K562 (cell line): ENCODE measurements around the gene PPL. TPM values are rescaled to one million over a fixed set of nuclear protein-coding genes. Genes with fewer than 3 reads are reported as not detected.

Source experiments
- BCL6 ChIP-seq: fragments of 250-450 bp; sonication (Bioruptor Pico); IDR thresholded peaks from 2 replicates; pipeline ENCODE4 v1.4.0; 2020
- BCOR ChIP-seq: fragments of 450-650 bp; IDR thresholded peaks from 2 replicates; pipeline ENCODE4 v1.6.1; 2016
- CBFA2T2 ChIP-seq: fragments of 450-650 bp; conservative IDR thresholded peaks from 2 replicates; pipeline ENCODE4 v1.6.1; 2017; ENCODE audit warnings: mild to moderate bottlenecking
- CHD1 ChIP-seq: fragments of 200-600 bp; sonication (generic); IDR thresholded peaks from one replicate; pipeline ENCODE4 v1.6.1; 2012; ENCODE audit warnings: mild to moderate bottlenecking, moderate library complexity, low read length, inconsistent platforms
- CREM ChIP-seq: IDR thresholded peaks from 2 replicates; pipeline ENCODE4 v1.6.1; 2014; ENCODE audit warnings: antibody characterized with exemption, low read depth
- CTCF ChIP-seq, 3 experiments: IDR thresholded peaks in 2 of 3; conservative IDR thresholded peaks in 1 of 3; 2 replicates each; pipeline ENCODE4 v1.5.1; 2011 to 2012; ENCODE audit warnings: low read length in 3 of 3, mild to moderate bottlenecking in 3 of 3, control low read depth in 2 of 3, improper control_type of control experiment in 1 of 3, inconsistent platforms in 1 of 3, low read depth in 1 of 3, mixed read lengths in 1 of 3, moderate library complexity in 1 of 3; ENCODE audit not compliant: insufficient read depth in 2 of 3
- CXXC5 ChIP-seq: fragments of 250-450 bp; sonication (Bioruptor Pico); IDR thresholded peaks from 2 replicates; pipeline ENCODE4 v1.8.0; 2022; ENCODE audit warnings: inconsistent platforms, mild to moderate bottlenecking, moderate library complexity
- E2F3 ChIP-seq: fragments of 250-450 bp; sonication (Bioruptor Pico); IDR thresholded peaks from 2 replicates; pipeline ENCODE4 v1.4.0; 2020; ENCODE audit warnings: mild to moderate bottlenecking
- FOXA1 ChIP-seq: fragments of 450-650 bp; IDR thresholded peaks from 2 replicates; pipeline ENCODE4 v1.6.1; 2016; ENCODE audit warnings: mild to moderate bottlenecking, borderline replicate concordance
- HINFP ChIP-seq: fragments of 450-650 bp; conservative IDR thresholded peaks from 2 replicates; pipeline ENCODE4 v1.6.1; 2016; ENCODE audit warnings: missing genetic modification characterization, low read depth, mild to moderate bottlenecking, control low read depth, missing compliant biosample characterization
- HMGN3 ChIP-seq: IDR thresholded peaks from 2 replicates; pipeline ENCODE4 v1.6.1; 2011; ENCODE audit warnings: borderline replicate concordance, low read depth, mild to moderate bottlenecking, mixed read lengths, low read length; ENCODE audit not compliant: insufficient read length; ENCODE audit errors: extremely low read depth
- KLF13 ChIP-seq: fragments of 450-650 bp; IDR thresholded peaks from 2 replicates; pipeline ENCODE4 v1.6.1; 2016; ENCODE audit warnings: missing genetic modification characterization, low read depth, mild to moderate bottlenecking, missing compliant biosample characterization, moderate library complexity, borderline replicate concordance
- MXI1 ChIP-seq: IDR thresholded peaks from 2 replicates; pipeline ENCODE4 v1.6.1; 2011; ENCODE audit warnings: low read depth, mild to moderate bottlenecking, improper control_type of control experiment, low read length
- MYNN ChIP-seq, 2 experiments: sonication (generic); formaldehyde crosslinking in 1 of 2; IDR thresholded peaks; 2 replicates each; pipeline versions ENCODE4 v1.5.0 to v1.6.1; 2016 to 2020; ENCODE audit warnings: antibody characterized with exemption in 1 of 2, missing genetic modification reagents in 1 of 2
- NFE2L1 ChIP-seq: fragments of 450-650 bp; IDR thresholded peaks from 2 replicates; pipeline ENCODE4 v1.6.1; 2016; ENCODE audit warnings: missing genetic modification characterization, low read depth, mild to moderate bottlenecking, missing compliant biosample characterization, moderate library complexity, borderline replicate concordance
- PHF8 ChIP-seq: fragments of 200-600 bp; sonication (generic); IDR thresholded peaks from 2 replicates; pipeline ENCODE4 v1.6.1; 2012; ENCODE audit warnings: mixed run types, mild to moderate bottlenecking, inconsistent platforms, low read length, moderate library complexity, borderline replicate concordance
- PHTF2 ChIP-seq: fragments of 250-450 bp; sonication (Bioruptor Pico); IDR thresholded peaks from 2 replicates; pipeline ENCODE4 v1.5.0; 2021; ENCODE audit warnings: mild to moderate bottlenecking
- SETDB1 ChIP-seq: IDR thresholded peaks from one replicate; pipeline ENCODE4 v1.6.1; 2012; ENCODE audit warnings: low read length, control low read depth, inconsistent platforms
- SMARCA4 ChIP-seq: fragments of 450-650 bp; IDR thresholded peaks from 2 replicates; pipeline ENCODE4 v1.6.1; 2016
- SOX6 ChIP-seq: fragments of 450-650 bp; IDR thresholded peaks from 2 replicates; pipeline ENCODE4 v1.6.1; 2014; ENCODE audit warnings: mild to moderate bottlenecking
- TBP ChIP-seq: optimal IDR thresholded peaks from 2 replicates; pipeline ENCODE3; 2011; ENCODE audit warnings: low read depth, low read length, improper control_type of control experiment
- TRIM28 ChIP-seq: fragments of 450-650 bp; IDR thresholded peaks from 2 replicates; pipeline ENCODE4 v1.6.1; 2017
- ZBTB43 ChIP-seq: sonication (generic); formaldehyde crosslinking; IDR thresholded peaks from 2 replicates; pipeline ENCODE4 v1.8.0; 2023; ENCODE audit warnings: mild to moderate bottlenecking, missing genetic modification reagents
- ZFP36 ChIP-seq: fragments of 150-350 bp; IDR thresholded peaks from 2 replicates; pipeline ENCODE4 v1.6.1; 2018; ENCODE audit warnings: low read length, low read depth; ENCODE audit not compliant: partially characterized antibody
- ZNF3 ChIP-seq: fragments of 250-450 bp; sonication (Bioruptor Pico); IDR thresholded peaks from 2 replicates; pipeline ENCODE4 v1.5.0; 2021; ENCODE audit warnings: mild to moderate bottlenecking, moderate library complexity
- ZNF511 ChIP-seq: sonication (generic); formaldehyde crosslinking; IDR thresholded peaks from 2 replicates; pipeline ENCODE4 v1.8.0; 2022; ENCODE audit warnings: mild to moderate bottlenecking, missing genetic modification reagents
- ZNF780A ChIP-seq: fragments of 250-450 bp; sonication (Bioruptor Pico); IDR thresholded peaks from 2 replicates; pipeline ENCODE4 v1.5.0; 2021; ENCODE audit warnings: mild to moderate bottlenecking
- polyA plus RNA-seq, 8 experiments: library from polyadenylated mRNA; depleted of rRNA in 4 of 8; stranded (reverse) in 5 of 8; unstranded in 3 of 8; fragments of >200 nt; fragmentation: Nextera tagmentation in 2 of 8; fragmentation: Illumina TruSeq in 1 of 8; extraction: Ambion mirVana in 2 of 8; extraction: Trizol in 1 of 8; gene quantifications; 2 replicates each; pipeline versions ENCODE4 v1.2.1 to v1.2.3, GENCODE V29; 2011 to 2014; ENCODE audit warnings: inconsistent platforms in 1 of 8, missing spikeins in 1 of 8
- total RNA-seq, 7 experiments: library from RNA; depleted of rRNA in 6 of 7; stranded (reverse); fragments of >200 nt in 6 of 7; fragmentation: Illumina TruSeq in 2 of 7; extraction: Trizol in 2 of 7; gene quantifications; 2 replicates each; pipeline versions ENCODE4 v1.2.1 to v1.2.3, GENCODE V29; 2011 to 2021; ENCODE audit warnings: low replicate concordance in 1 of 7

The PPL gene
- total and polyA plus RNA-seq, 9 of the 15 experiments (the other 6 are each of a cell fraction or from before 2014, with no cell fraction given) = 0.01 to 0.15 (median 0.07) TPM; not detected in 3

- TF ChIP-seq TBP = no peak
- peak; percentile 48; the same call in 1 of the 2 replicates for TF ChIP-seq CXXC5 (CRISPR knock-in tag)
- no peak for TF ChIP-seq FOXA1
- TF ChIP-seq HMGN3 = peak; percentile 34
- no peak for TF ChIP-seq ZNF780A
- no peak for TF ChIP-seq E2F3
- TF ChIP-seq CHD1 = no peak
- peak; percentile 77 for TF ChIP-seq ZFP36
- no peak for TF ChIP-seq BCOR
- TF ChIP-seq ZBTB43 (CRISPR knock-in tag) = no peak
- no peak for TF ChIP-seq ZNF3 (CRISPR knock-in tag)
- no peak for TF ChIP-seq BCL6 (CRISPR knock-in tag)
- TF ChIP-seq KLF13 = no peak
- TF ChIP-seq SMARCA4 = peak; percentile 85
- 0 out of 2 replicates have a peak, but pooled peaks have one; percentile 3 for TF ChIP-seq MYNN (IDR thresholded peaks at IDR 0.05)
- TF ChIP-seq MYNN (CRISPR knock-in tag; IDR thresholded peaks at IDR 0.05) = no peak
- TF ChIP-seq SOX6 = peak; percentile 82
- TF ChIP-seq MXI1 = no peak
- TF ChIP-seq SETDB1 = no peak
- no peak for TF ChIP-seq TRIM28
- no peak for TF ChIP-seq NFE2L1 (tag)
- no peak for TF ChIP-seq PHTF2
- TF ChIP-seq PHF8 = no peak
- TF ChIP-seq CBFA2T2 = peak; percentile 75
- TF ChIP-seq CREM = peak; percentile 50
- no peak for TF ChIP-seq HINFP (tag)
- no peak for TF ChIP-seq CTCF (IDR thresholded peaks at IDR 0.05 in 2 of 3, conservative IDR thresholded peaks at IDR 0.05 in 1 of 3; ENCODE audit: insufficient read depth in 2 of 3, low read depth in 1 of 3, low read length in 3 of 3)
- TF ChIP-seq ZNF511 = no peak
These were observed 50.8 kb downstream of the PPL start (continued) for GRCh38 chr16:4886151-4886550.
